GM18870 (cell line): ENCODE measurements around the gene NFYB.
"Not testable (repeated sequence)": the region's sequence is repeated elsewhere in the genome, so short reads cannot be mapped to it uniquely, and the experiment has no call there.

Experiments used
- ATAC-seq: cut with Tn5 transposase; IDR thresholded peaks from one replicate; pipeline ENCODE4 v1.9.1; 2021; ENCODE audit warnings: moderate library complexity; ENCODE audit not compliant: unreplicated experiment

The NFYB gene

DNA sequence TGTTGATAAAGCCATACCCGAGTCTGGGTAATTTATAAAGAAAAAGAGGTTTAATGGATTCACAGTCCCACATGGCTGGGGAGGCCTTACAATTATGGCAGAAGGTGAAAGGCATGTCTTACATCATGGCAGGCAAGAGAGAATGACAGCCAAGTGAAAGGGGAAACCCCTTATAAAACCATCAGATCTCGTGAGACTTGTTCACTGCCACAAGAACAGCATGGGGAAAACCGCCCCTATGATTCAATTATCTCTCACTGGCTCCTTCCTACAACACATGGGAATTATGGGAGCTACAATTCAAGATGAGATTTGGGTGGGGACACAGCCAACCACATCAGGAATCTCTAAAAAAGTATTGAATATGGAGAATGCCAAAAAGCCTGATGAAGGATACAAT, 25.0 kb upstream of the NFYB start:
- not testable (repeated sequence) for ATAC-seq

GRCh38 chr12:104155711-104156555, 17.9 kb upstream of the NFYB start:
- ATAC-seq, result no peak

GRCh38 chr12:104154806-104155205, 16.8 kb upstream of the NFYB start:
- no peak for ATAC-seq

DNA sequence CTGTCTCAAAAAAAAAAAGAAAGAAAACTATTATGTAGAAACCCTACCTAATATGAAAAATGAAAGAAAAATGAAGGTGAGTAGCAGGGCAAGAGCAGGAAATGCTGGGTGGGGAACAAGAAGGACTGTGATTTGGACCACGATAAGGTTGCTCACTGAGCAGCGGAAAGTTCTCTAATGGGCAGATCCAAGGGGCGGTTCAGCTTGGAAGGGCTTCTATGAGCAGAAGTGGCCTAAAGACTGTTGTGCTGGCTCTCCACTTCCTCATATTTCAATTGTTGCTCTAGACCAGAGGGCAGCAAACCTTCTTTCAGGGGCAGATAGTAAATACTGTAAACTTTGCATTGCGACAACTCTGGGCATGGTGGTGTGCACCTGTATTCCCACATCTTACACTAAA, 16.3 kb upstream of the NFYB start:
- no peak for ATAC-seq

- no peak for ATAC-seq
Observed at GRCh38 chr12:104152685-104153241, 14.8 kb upstream of the NFYB start.

GRCh38 chr12:104150416-104150815, 12.4 kb upstream of the NFYB start:
- ATAC-seq, result no peak

GRCh38 chr12:104147346-104147745, 9.3 kb upstream of the NFYB start:
- no peak for ATAC-seq

GRCh38 chr12:104143918-104144317, 5.9 kb upstream of the NFYB start:
- ATAC-seq, result no peak

- ATAC-seq, result no peak
Observed at GRCh38 chr12:104143002-104143401, 5.0 kb upstream of the NFYB start.

- no peak for ATAC-seq
Observed at GRCh38 chr12:104142543-104142942, 4.5 kb upstream of the NFYB start.

DNA sequence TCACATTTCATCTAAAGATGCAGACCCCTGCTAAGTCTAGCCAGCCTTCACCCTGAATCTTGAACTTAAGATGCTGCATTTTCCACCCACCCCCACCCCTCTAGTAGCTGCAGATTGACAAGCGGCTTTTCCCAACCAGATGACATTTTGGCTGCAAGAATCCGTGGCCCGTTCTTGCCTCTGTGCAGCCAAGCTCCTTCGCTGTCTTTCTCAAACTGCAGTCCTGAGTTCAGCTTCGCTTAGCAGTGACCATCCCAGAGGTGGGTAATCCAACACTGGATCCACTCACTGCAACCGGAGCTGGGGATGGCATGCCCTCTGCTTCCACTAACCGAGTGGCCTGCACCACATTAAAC, 765 bp upstream of the NFYB start:
- no peak for ATAC-seq

DNA sequence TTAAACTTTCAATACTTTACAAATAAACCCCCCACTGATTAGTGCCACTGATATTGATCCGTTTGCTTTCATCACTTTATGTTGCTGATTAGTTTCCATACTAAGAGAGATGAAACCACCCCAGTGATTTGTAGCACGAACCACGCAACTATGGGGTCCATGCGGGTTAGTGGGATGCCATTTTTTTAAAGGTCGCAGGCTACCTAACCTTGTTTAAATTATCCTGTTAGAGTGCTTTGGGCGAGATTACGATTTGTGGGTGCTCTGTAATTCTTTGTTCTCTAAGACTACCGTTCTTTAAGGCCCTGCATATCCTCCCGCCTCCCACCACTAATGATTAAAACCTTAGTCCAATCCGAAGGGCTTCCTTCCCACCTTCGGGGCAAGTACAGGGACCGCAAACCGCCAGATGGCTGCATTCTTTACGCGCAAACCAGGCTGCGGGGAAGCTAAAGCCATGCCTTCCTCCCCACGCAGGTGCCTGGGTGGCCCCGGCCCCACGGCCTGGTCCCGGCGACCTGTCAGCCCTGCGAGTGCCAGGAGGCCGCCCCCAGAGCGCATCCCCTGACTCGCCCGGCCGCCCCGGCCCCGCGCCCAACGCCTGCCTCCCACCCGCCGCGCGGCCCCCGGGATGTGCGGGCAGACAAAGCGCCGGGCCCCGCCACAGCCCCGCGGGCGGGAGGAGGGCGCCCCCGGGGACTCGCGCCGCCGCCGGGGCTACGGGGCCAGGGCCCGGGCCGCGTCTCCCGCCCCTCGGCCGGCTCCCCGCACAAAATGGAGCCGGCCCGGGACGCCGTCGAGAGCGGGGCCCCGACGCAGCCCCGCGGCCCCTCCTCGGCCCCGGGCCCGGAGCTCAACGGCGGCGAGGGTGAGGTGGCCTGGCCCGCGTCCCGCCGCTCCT, 759 bp downstream of the NFYB start:
- ATAC-seq, result no peak

- no peak for ATAC-seq
Observed at GRCh38 chr12:104136577-104136976, 1.4 kb downstream of the NFYB start.

DNA sequence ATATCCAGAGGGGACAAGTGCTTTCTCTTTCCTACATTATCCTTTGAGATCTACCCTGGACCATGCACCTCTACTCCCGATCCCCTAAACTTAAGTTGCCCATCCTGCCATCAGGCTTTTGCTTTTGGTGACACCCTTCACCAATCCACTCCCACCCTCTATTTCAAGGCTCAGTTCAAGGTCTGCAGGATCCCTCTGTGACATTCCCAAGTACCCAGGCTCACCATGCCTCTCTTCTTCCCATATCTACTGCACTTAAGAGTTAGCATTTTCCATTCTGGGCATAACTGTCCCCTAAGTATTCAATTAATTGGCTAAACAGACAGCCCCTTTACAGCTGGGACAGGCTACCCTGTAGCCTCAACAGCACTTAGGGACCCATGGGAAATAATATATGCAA, 3.1 kb downstream of the NFYB start:
- no peak for ATAC-seq

DNA sequence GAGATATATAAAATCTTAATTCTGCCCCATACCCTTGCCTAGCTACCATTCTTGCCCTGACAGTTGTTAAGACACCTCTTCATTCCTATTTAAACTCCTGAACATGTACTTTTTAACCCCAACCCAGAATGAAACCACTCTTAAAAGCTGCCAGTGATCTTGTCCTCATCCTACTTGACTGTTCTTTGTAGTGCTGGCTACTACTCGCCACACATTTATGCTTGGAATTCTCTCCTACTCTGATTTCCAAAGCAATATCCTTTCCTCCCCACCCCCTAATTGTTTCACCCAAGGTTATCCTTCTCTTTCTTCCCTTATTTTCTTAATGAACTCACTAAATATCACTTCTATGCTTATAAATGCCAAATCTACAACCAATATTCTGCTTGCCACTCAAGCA, 4.1 kb downstream of the NFYB start:
- ATAC-seq, result no peak

DNA sequence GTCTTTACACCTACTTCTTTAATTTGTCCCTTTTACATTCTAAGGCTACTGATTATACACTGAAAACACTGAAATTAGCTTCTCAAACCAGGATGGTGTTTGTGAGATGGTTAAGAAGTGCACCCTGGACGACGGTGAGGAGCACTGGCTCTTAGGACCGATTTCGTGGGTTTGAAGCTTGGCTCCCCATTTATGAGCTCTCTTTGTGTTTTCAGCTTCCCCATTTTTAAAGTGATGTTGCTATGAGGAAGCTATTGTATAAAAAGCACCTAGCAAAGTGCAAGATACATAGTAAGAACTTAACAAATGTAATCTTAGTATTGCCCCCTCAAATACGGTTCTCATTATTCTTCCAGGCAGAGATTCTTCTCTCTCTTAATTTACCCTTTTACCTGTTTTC, 4.7 kb downstream of the NFYB start:
- ATAC-seq, result no peak

- ATAC-seq, result no peak
Observed at GRCh38 chr12:104132351-104132956, 5.6 kb downstream of the NFYB start.

DNA sequence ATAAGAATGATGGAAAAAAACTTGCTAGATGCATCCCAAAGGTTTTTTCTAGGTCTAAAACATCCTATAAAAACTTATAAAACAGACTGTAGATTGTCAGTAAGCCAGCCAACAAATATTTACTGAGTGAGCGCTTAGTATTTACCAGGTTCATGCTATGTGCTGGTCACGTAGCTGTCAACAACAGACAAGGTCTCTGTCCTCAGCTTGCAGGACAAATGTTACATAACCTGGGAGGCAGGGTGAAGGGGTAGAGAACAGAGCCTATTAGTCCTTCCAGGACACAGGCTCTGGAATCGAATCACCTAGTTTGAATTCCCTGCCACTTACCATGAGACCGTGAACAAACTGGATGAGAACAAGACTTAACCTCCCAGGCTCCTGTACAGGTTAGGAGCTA, 6.4 kb downstream of the NFYB start:
- ATAC-seq, result no peak

GRCh38 chr12:104130760-104131159, 7.2 kb downstream of the NFYB start:
- no peak for ATAC-seq

DNA sequence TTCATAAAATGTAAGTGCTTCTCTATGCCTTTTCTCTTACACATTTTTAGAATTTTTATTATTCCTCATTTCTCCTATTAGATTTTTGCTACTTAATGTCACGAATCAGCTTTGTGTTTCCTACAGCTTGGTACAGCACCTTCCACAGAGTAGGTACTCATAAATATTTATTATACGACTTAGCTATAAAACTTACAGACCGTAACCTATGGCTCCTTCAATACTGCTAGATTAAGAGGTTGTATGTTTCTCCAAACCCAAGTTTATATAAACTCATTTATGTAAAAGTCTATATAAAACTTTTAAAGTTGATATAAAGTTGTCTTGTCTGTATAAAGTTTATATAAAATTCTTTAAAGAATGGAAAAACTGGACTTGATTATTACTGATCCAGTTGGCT, 11.5 kb downstream of the NFYB start:
- no peak for ATAC-seq

- ATAC-seq, result no peak
Observed at GRCh38 chr12:104122298-104122697, 15.7 kb downstream of the NFYB start.
